Neural progenitor cell (in vitro differentiated cells): Measurements from ENCODE around the gene ADGRG1. TPM values are rescaled to one million over a fixed set of nuclear protein-coding genes. Genes with fewer than 3 reads are reported as not detected.

Experiments
- DNase-seq: peaks from one replicate; pipeline ENCODE4 v3.0.0-alpha.2; 2016; ENCODE audit warnings: low spot score
- H2AFZ ChIP-seq: fragments of 200-600 bp; sonication (generic); replicated peaks from 2 replicates; pipeline ENCODE4 v1.6.1; 2016; ENCODE audit warnings: antibody characterized with exemption
- H3F3A ChIP-seq: fragments of 200-600 bp; sonication (generic); 2 replicates; pipeline ENCODE4 v1.6.1; 2016; ENCODE audit warnings: antibody characterized with exemption, low read depth
- H3K27ac ChIP-seq: fragments of 200-600 bp; sonication (generic); 2 replicates; pipeline ENCODE4 v1.5.1; 2016; ENCODE audit warnings: mild to moderate bottlenecking
- H3K27me3 ChIP-seq: fragments of 200-600 bp; sonication (generic); 2 replicates; pipeline ENCODE4 v1.6.1; 2016; ENCODE audit warnings: mild to moderate bottlenecking, moderate library complexity
- H3K36me3 ChIP-seq: fragments of 200-600 bp; sonication (generic); 2 replicates; pipeline ENCODE4 v1.5.1; 2016
- H3K4me1 ChIP-seq: fragments of 200-600 bp; sonication (generic); 2 replicates; pipeline ENCODE4 v1.6.1; 2016; ENCODE audit warnings: mixed run types
- H3K4me2 ChIP-seq: fragments of 200-600 bp; sonication (generic); 2 replicates; pipeline ENCODE4 v1.6.1; 2016
- H3K4me3 ChIP-seq: fragments of 200-600 bp; sonication (generic); 2 replicates; pipeline ENCODE4 v1.5.1; 2016
- H3K79me2 ChIP-seq: fragments of 200-600 bp; sonication (generic); 2 replicates; pipeline ENCODE4 v1.6.1; 2016; ENCODE audit warnings: low read depth
- H3K9ac ChIP-seq: fragments of 200-600 bp; sonication (generic); 2 replicates; pipeline ENCODE4 v1.6.1; 2016
- H3K9me3 ChIP-seq: fragments of 200-600 bp; sonication (generic); 2 replicates; pipeline ENCODE4 v1.5.1; 2016; ENCODE audit warnings: low read depth
- H4K20me1 ChIP-seq: fragments of 200-600 bp; sonication (generic); 2 replicates; pipeline ENCODE4 v1.6.1; 2016; ENCODE audit warnings: low read depth
- H3K27ac Mint-ChIP-seq: 3 replicates; pipeline ENCODE4 v1.8.0; 2021; ENCODE audit warnings: mixed read lengths
- H3K27me3 Mint-ChIP-seq: 2 replicates; pipeline ENCODE4 v1.8.0; 2022; ENCODE audit warnings: low read depth, mild to moderate bottlenecking, inconsistent platforms, moderate library complexity, mixed read lengths; ENCODE audit not compliant: insufficient read depth
- H3K36me3 Mint-ChIP-seq: 3 replicates; pipeline ENCODE4 v1.8.0; 2021; ENCODE audit warnings: mixed read lengths
- H3K4me1 Mint-ChIP-seq: 3 replicates; pipeline ENCODE4 v1.8.0; 2021; ENCODE audit warnings: mixed read lengths
- H3K4me3 Mint-ChIP-seq: 3 replicates; pipeline ENCODE4 v1.8.0; 2021; ENCODE audit warnings: mild to moderate bottlenecking, moderate library complexity, mixed read lengths
- H3K9me3 Mint-ChIP-seq: 3 replicates; pipeline ENCODE4 v1.8.0; 2020; ENCODE audit warnings: mixed read lengths
- EZH2 ChIP-seq: fragments of 200-600 bp; sonication (generic); IDR thresholded peaks from 2 replicates; pipeline ENCODE4 v1.6.1; 2017; ENCODE audit warnings: antibody characterized with exemption, mild to moderate bottlenecking, moderate library complexity
- EZH2phosphoT487 ChIP-seq: fragments of 200-600 bp; sonication (generic); IDR thresholded peaks from 2 replicates; pipeline ENCODE4 v1.6.1; 2017; ENCODE audit warnings: antibody characterized with exemption
- total RNA-seq: library from RNA; depleted of rRNA; stranded (reverse); fragments of >200 nt; gene quantifications from 2 replicates; pipeline ENCODE4 v1.2.3, GENCODE V29; 2015; ENCODE audit warnings: low replicate concordance
- TF ChIP-seq, protein P1 (sequence below): fragments of 200-600 bp; sonication (generic); IDR thresholded peaks from 2 replicates; pipeline ENCODE4 v1.5.1; 2017; ENCODE audit warnings: antibody characterized with exemption, mild to moderate bottlenecking

Gene ADGRG1
- total RNA-seq, 1 donor from 2014 or later: 8.0 TPM

DNA sequence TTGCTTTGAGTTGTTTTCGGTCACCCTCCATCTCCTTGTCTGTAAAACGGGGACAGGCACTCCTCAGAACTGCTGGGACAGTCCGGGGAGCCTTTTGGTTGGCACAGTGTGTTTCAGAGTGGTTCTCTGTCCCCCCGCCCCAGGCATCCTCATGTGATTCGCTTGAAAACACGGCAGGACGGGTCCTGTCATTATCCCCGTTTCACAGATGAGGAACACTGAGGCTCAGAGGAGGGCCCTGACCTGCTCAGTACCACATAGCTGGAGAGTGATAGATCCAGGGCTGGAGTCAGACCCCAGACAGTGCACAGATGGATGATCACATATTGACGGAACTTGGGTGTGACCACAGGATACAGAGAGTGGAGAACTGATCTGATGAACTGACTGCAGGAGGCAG, 13.5 kb upstream of the ADGRG1 start:
- no peak overlapping the region for H3K4me3 ChIP-seq
- H4K20me1 ChIP-seq: no peaks in the 10 kb centered on the region
- H3K27ac Mint-ChIP-seq: peak overlapping the region; percentile 46
- no peak for TF ChIP-seq EZH2
- TF ChIP-seq EZH2phosphoT487: no peak
- TF ChIP-seq, protein P1, sequence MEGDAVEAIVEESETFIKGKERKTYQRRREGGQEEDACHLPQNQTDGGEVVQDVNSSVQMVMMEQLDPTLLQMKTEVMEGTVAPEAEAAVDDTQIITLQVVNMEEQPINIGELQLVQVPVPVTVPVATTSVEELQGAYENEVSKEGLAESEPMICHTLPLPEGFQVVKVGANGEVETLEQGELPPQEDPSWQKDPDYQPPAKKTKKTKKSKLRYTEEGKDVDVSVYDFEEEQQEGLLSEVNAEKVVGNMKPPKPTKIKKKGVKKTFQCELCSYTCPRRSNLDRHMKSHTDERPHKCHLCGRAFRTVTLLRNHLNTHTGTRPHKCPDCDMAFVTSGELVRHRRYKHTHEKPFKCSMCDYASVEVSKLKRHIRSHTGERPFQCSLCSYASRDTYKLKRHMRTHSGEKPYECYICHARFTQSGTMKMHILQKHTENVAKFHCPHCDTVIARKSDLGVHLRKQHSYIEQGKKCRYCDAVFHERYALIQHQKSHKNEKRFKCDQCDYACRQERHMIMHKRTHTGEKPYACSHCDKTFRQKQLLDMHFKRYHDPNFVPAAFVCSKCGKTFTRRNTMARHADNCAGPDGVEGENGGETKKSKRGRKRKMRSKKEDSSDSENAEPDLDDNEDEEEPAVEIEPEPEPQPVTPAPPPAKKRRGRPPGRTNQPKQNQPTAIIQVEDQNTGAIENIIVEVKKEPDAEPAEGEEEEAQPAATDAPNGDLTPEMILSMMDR: no peak
- H3K4me1 Mint-ChIP-seq: peaks cover 10% of the 10 kb centered on the region
- H3K27me3 ChIP-seq: no peaks in the 10 kb centered on the region
- H3K4me1 ChIP-seq: peaks cover 6% of the 10 kb centered on the region
- DNase-seq: no peak
- H3K9me3 Mint-ChIP-seq: no peaks in the 10 kb centered on the region
- H3K36me3 ChIP-seq: no peaks in the 10 kb centered on the region
- H2AFZ ChIP-seq: no peak overlapping the region
- peaks cover 17% of the 10 kb centered on the region for H3K27me3 Mint-ChIP-seq
- no peak overlapping the region for H3K4me3 Mint-ChIP-seq
- no peak overlapping the region for H3K4me2 ChIP-seq
- H3K79me2 ChIP-seq: no peaks in the 10 kb centered on the region
- no peaks in the 10 kb centered on the region for H3K36me3 Mint-ChIP-seq
- no peak overlapping the region for H3K27ac ChIP-seq
- H3F3A ChIP-seq: no peaks in the 10 kb centered on the region
- H3K9ac ChIP-seq: no peak overlapping the region
- H3K9me3 ChIP-seq: no peaks in the 10 kb centered on the region

DNA sequence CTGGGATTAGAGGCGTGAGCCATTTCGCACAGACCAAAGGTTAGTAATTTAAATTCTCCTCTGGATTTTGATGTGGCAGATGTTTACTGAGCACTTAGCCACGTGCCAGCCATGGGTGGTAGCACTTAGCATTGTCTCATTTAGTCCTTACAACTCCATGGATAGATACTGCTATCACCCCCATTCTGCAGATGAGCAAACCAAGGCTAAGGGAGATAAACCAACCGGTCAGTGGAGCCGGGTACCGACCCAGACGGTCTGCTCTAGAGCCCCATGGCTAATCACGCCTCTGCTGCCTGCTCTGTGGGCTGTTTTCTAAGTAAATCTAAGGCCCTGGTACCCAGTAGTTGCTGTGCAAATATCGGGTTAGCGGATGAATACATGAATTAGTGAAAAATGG, 12.6 kb upstream of the ADGRG1 start:
- TF ChIP-seq EZH2 (no peak), EZH2phosphoT487 (no peak)
- TF ChIP-seq, protein P1: no peak
- no peaks in the 10 kb centered on the region for H3K36me3 Mint-ChIP-seq
- peaks cover 14% of the 10 kb centered on the region for H3K27me3 Mint-ChIP-seq
- no peak overlapping the region for H3K4me3 Mint-ChIP-seq
- Histone ChIP-seq H3K9ac (no peak overlapping the region), H2AFZ (no peak overlapping the region), H3K27ac (no peak overlapping the region), H3K79me2 (no peaks in the 10 kb centered on the region), H4K20me1 (no peaks in the 10 kb centered on the region), H3K4me2 (no peak overlapping the region), H3K4me1 (peaks cover 10% of the 10 kb centered on the region), H3F3A (no peaks in the 10 kb centered on the region), H3K9me3 (no peaks in the 10 kb centered on the region), H3K4me3 (no peak overlapping the region), H3K36me3 (no peaks in the 10 kb centered on the region), H3K27me3 (no peaks in the 10 kb centered on the region)
- H3K27ac Mint-ChIP-seq: no peak overlapping the region
- peaks cover 10% of the 10 kb centered on the region for H3K4me1 Mint-ChIP-seq
- H3K9me3 Mint-ChIP-seq: no peaks in the 10 kb centered on the region
- no peak for DNase-seq

DNA sequence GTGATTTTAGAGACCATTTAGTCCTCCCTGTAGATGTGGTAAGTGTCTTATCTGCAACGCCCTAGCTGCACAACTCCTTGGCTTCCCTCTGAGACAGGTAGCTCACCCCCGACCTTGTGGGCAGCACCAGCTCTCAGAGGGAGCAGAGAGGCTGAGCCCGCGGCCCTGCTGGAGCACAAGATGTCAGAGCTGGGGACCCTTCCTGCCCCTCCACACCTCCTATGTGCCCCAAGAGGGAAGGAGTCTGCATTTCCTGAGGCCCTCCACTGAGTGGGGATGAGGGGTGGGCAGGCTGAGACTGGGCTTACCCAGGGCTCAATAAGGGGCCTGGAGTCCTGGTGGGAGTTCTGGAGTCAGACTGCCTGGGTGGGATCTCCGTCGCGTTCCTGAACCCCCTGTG, 12.2 kb upstream of the ADGRG1 start:
- H3K27me3 ChIP-seq: no peaks in the 10 kb centered on the region
- H4K20me1 ChIP-seq: no peaks in the 10 kb centered on the region
- no peaks in the 10 kb centered on the region for H3K79me2 ChIP-seq
- no peaks in the 10 kb centered on the region for H3K9me3 ChIP-seq
- H3K4me2 ChIP-seq: no peak overlapping the region
- H3K36me3 Mint-ChIP-seq: no peaks in the 10 kb centered on the region
- no peaks in the 10 kb centered on the region for H3K36me3 ChIP-seq
- no peaks in the 10 kb centered on the region for H3K9me3 Mint-ChIP-seq
- H3K9ac ChIP-seq: no peak overlapping the region
- H3K4me1 ChIP-seq: peaks cover 13% of the 10 kb centered on the region
- H3K27ac Mint-ChIP-seq: no peak overlapping the region
- no peak overlapping the region for H2AFZ ChIP-seq
- TF ChIP-seq EZH2: no peak
- TF ChIP-seq, protein P1: no peak
- no peak for TF ChIP-seq EZH2phosphoT487
- peaks cover 11% of the 10 kb centered on the region for H3K4me1 Mint-ChIP-seq
- H3K27ac ChIP-seq: no peak overlapping the region
- no peak for DNase-seq
- no peak overlapping the region for H3K4me3 Mint-ChIP-seq
- H3F3A ChIP-seq: no peaks in the 10 kb centered on the region
- peaks cover 15% of the 10 kb centered on the region for H3K27me3 Mint-ChIP-seq
- H3K4me3 ChIP-seq: no peak overlapping the region
